ENCODE data around the gene C14orf39. TPM values are rescaled to one million over a fixed set of nuclear protein-coding genes. Genes with fewer than 3 reads are reported as not detected.

C14orf39 gene
- total RNA-seq, 1 donor from 2014 or later = not detected

GRCh38 chr14:60506462-60506984 is 20.7 kb upstream of the C14orf39 start:
- ATAC-seq (ENCODE audit: low read depth) = no peak
- Mint-ChIP-seq H3K9me3 (no peaks in the 10 kb centered on the region), H3K4me3 (no peak overlapping the region), H3K4me1 (peaks cover 5% of the 10 kb centered on the region), H3K36me3 (ENCODE audit: low read depth) (no peaks in the 10 kb centered on the region), H3K27me3 (peaks cover 58% of the 10 kb centered on the region), H3K27ac (no peak overlapping the region)
- TF ChIP-seq CTCF (IDR thresholded peaks at IDR 0.05) = no peak
- ChIA-PET POLR2A (no interaction called here), CTCF (no interaction called here)
- intact Hi-C loops (cut with micrococcal nuclease) = no loop called here
- DNase-seq = no peak

- H3K27ac Mint-ChIP-seq = no peak overlapping the region
- ATAC-seq (ENCODE audit: low read depth) = no peak
- no peaks in the 10 kb centered on the region for H3K36me3 Mint-ChIP-seq (ENCODE audit: low read depth)
- TF ChIP-seq CTCF (IDR thresholded peaks at IDR 0.05) = no peak
- CTCF ChIA-PET = no interaction called here
- peaks cover 57% of the 10 kb centered on the region for H3K27me3 Mint-ChIP-seq
- DNase-seq = no peak
- no peak overlapping the region for H3K4me3 Mint-ChIP-seq
- no peaks in the 10 kb centered on the region for H3K9me3 Mint-ChIP-seq
- intact Hi-C loops (cut with micrococcal nuclease) = no loop called here
- H3K4me1 Mint-ChIP-seq = peaks cover 4% of the 10 kb centered on the region
- POLR2A ChIA-PET = no interaction called here
These were observed 20.1 kb upstream of the C14orf39 start for GRCh38 chr14:60506010-60506409.

- H3K27me3 Mint-ChIP-seq = peaks cover 58% of the 10 kb centered on the region
- no peak overlapping the region for H3K4me3 Mint-ChIP-seq
- H3K4me1 Mint-ChIP-seq = peaks cover 3% of the 10 kb centered on the region
- ChIA-PET CTCF (no interaction called here), POLR2A (no interaction called here)
- ATAC-seq (ENCODE audit: low read depth) (no peak), DNase-seq (no peak)
- H3K27ac Mint-ChIP-seq = no peak overlapping the region
- TF ChIP-seq CTCF (IDR thresholded peaks at IDR 0.05) = no peak
- no peaks in the 10 kb centered on the region for H3K9me3 Mint-ChIP-seq
- intact Hi-C loops (cut with micrococcal nuclease) = no loop called here
- H3K36me3 Mint-ChIP-seq (ENCODE audit: low read depth) = no peaks in the 10 kb centered on the region
These were observed 19.6 kb upstream of the C14orf39 start for GRCh38 chr14:60505448-60505847.

- no peaks in the 10 kb centered on the region for H3K9me3 Mint-ChIP-seq
- no peak overlapping the region for H3K4me3 Mint-ChIP-seq
- no peak for DNase-seq
- TF ChIP-seq CTCF (IDR thresholded peaks at IDR 0.05) = no peak
- no peak for ATAC-seq (ENCODE audit: low read depth)
- H3K36me3 Mint-ChIP-seq (ENCODE audit: low read depth) = no peaks in the 10 kb centered on the region
- no peaks in the 10 kb centered on the region for H3K4me1 Mint-ChIP-seq
- ChIA-PET CTCF (no interaction called here), POLR2A (no interaction called here)
- H3K27ac Mint-ChIP-seq = no peak overlapping the region
- H3K27me3 Mint-ChIP-seq = peaks cover 43% of the 10 kb centered on the region
- intact Hi-C loops (cut with micrococcal nuclease) = no loop called here
These were observed 16.7 kb upstream of the C14orf39 start for GRCh38 chr14:60502541-60502940.

GRCh38 chr14:60495946-60496345 is 10.1 kb upstream of the C14orf39 start:
- DNase-seq = no peak
- peaks cover 16% of the 10 kb centered on the region for H3K27me3 Mint-ChIP-seq
- no peak overlapping the region for H3K4me3 Mint-ChIP-seq
- ChIA-PET CTCF (no interaction called here), POLR2A (no interaction called here)
- ATAC-seq (ENCODE audit: low read depth) = no peak
- peaks cover 3% of the 10 kb centered on the region for H3K9me3 Mint-ChIP-seq
- H3K27ac Mint-ChIP-seq = no peak overlapping the region
- H3K4me1 Mint-ChIP-seq = no peaks in the 10 kb centered on the region
- intact Hi-C loops (cut with micrococcal nuclease) = no loop called here
- no peaks in the 10 kb centered on the region for H3K36me3 Mint-ChIP-seq (ENCODE audit: low read depth)
- no peak for TF ChIP-seq CTCF (IDR thresholded peaks at IDR 0.05)

Data from activated B cell treated with CpG ODN at 0.5 μM for 24 hours (primary cell).